GM18907 (cell line): ENCODE results near the gene CD46.
"Not testable (repeated sequence)": the region's sequence is repeated elsewhere in the genome, so short reads cannot be mapped to it uniquely, and the experiment has no call there.

Experiments used
- ATAC-seq: cut with Tn5 transposase; IDR thresholded peaks from one replicate; pipeline ENCODE4 v1.9.1; 2021; ENCODE audit warnings: mild to moderate bottlenecking, moderate library complexity; ENCODE audit not compliant: unreplicated experiment

Gene CD46

GRCh38 chr1:207751790-207752455 lies at the start of gene CD46:
TSS of gene CD46 (plus strand) at chr1:207752054. CDS start at chr1:207752213, 159 bp downstream.
- ATAC-seq = peak; percentile 96

- ATAC-seq = no peak
Measured at GRCh38 chr1:207702317-207702716, 49.5 kb upstream of the CD46 start.

GRCh38 chr1:207703712-207704111 lies 48.1 kb upstream of the CD46 start:
- ATAC-seq = no peak

- ATAC-seq = not testable (repeated sequence)
Measured at GRCh38 chr1:207708004-207708403, 43.9 kb upstream of the CD46 start.

GRCh38 chr1:207711285-207711684 lies 40.6 kb upstream of the CD46 start:
- no peak for ATAC-seq

- not testable (repeated sequence) for ATAC-seq
Measured at GRCh38 chr1:207712701-207713100, 39.2 kb upstream of the CD46 start.

GRCh38 chr1:207713529-207713928 lies 38.3 kb upstream of the CD46 start:
- no peak for ATAC-seq

GRCh38 chr1:207719234-207719633 lies 32.6 kb upstream of the CD46 start:
- no peak for ATAC-seq

GRCh38 chr1:207728200-207728858 lies 23.5 kb upstream of the CD46 start:
- ATAC-seq = not testable (repeated sequence)

- ATAC-seq = not testable (repeated sequence)
Measured at GRCh38 chr1:207737503-207738157, 14.2 kb upstream of the CD46 start.

GRCh38 chr1:207738158-207738659 lies 13.6 kb upstream of the CD46 start:
- not testable (repeated sequence) for ATAC-seq

- no peak for ATAC-seq
Measured at GRCh38 chr1:207740207-207740606, 11.6 kb upstream of the CD46 start.

- no peak for ATAC-seq
Measured at GRCh38 chr1:207742850-207743555, 8.9 kb upstream of the CD46 start.

- no peak for ATAC-seq
Measured at GRCh38 chr1:207744000-207744534, 7.8 kb upstream of the CD46 start.

- ATAC-seq = no peak
Measured at GRCh38 chr1:207745285-207745684, 6.6 kb upstream of the CD46 start.

GRCh38 chr1:207745839-207746767 lies 5.8 kb upstream of the CD46 start:
- ATAC-seq = no peak

GRCh38 chr1:207747627-207748492 lies 4.0 kb upstream of the CD46 start:
- no peak for ATAC-seq

- no peak for ATAC-seq
Measured at GRCh38 chr1:207748737-207749528, 2.9 kb upstream of the CD46 start.
